Activated naive CD8-positive, alpha-beta T cell (primary cell): ENCODE data around the gene RBCK1.

Experiments used
- H3K27ac Mint-ChIP-seq: one replicate; pipeline ENCODE4 v1.8.0; 2021; ENCODE audit warnings: mixed read lengths
- H3K27me3 Mint-ChIP-seq: one replicate; pipeline ENCODE4 v1.8.0; 2021; ENCODE audit warnings: mixed read lengths
- H3K36me3 Mint-ChIP-seq: one replicate; pipeline ENCODE4 v1.8.0; 2021; ENCODE audit warnings: mixed read lengths
- H3K4me1 Mint-ChIP-seq: one replicate; pipeline ENCODE4 v1.8.0; 2021; ENCODE audit warnings: low read depth, mixed read lengths
- H3K4me3 Mint-ChIP-seq: one replicate; pipeline ENCODE4 v1.8.0; 2021; ENCODE audit warnings: mild to moderate bottlenecking, mixed read lengths
- H3K9me3 Mint-ChIP-seq: one replicate; pipeline ENCODE4 v1.8.0; 2021; ENCODE audit warnings: low read depth, mixed read lengths

The RBCK1 gene

GRCh38 chr20:416950-417800, 9.1 kb downstream of the RBCK1 start:
- no peak overlapping the region for H3K27ac Mint-ChIP-seq
- no peaks in the 10 kb centered on the region for H3K27me3 Mint-ChIP-seq
- no peaks in the 10 kb centered on the region for H3K9me3 Mint-ChIP-seq
- H3K4me1 Mint-ChIP-seq = peaks cover 34% of the 10 kb centered on the region
- H3K36me3 Mint-ChIP-seq = peaks cover 15% of the 10 kb centered on the region
- no peak overlapping the region for H3K4me3 Mint-ChIP-seq

GRCh38 chr20:417801-418342, 9.8 kb downstream of the RBCK1 start:
- Mint-ChIP-seq H3K36me3 (peaks cover 14% of the 10 kb centered on the region), H3K27ac (no peak overlapping the region), H3K4me1 (peaks cover 30% of the 10 kb centered on the region), H3K4me3 (no peak overlapping the region), H3K9me3 (no peaks in the 10 kb centered on the region), H3K27me3 (no peaks in the 10 kb centered on the region)

- no peak overlapping the region for H3K27ac Mint-ChIP-seq
- H3K36me3 Mint-ChIP-seq = peaks cover 14% of the 10 kb centered on the region
- no peaks in the 10 kb centered on the region for H3K27me3 Mint-ChIP-seq
- no peaks in the 10 kb centered on the region for H3K9me3 Mint-ChIP-seq
- no peak overlapping the region for H3K4me3 Mint-ChIP-seq
- H3K4me1 Mint-ChIP-seq = peaks cover 20% of the 10 kb centered on the region
These were observed 10.8 kb downstream of the RBCK1 start for GRCh38 chr20:418858-419365.

- Mint-ChIP-seq H3K9me3 (no peaks in the 10 kb centered on the region), H3K27ac (no peak overlapping the region), H3K4me3 (no peak overlapping the region), H3K36me3 (peaks cover 16% of the 10 kb centered on the region), H3K4me1 (peaks cover 18% of the 10 kb centered on the region), H3K27me3 (no peaks in the 10 kb centered on the region)
These were observed 11.6 kb downstream of the RBCK1 start for GRCh38 chr20:419556-420165.

- no peak overlapping the region for H3K4me3 Mint-ChIP-seq
- no peaks in the 10 kb centered on the region for H3K9me3 Mint-ChIP-seq
- no peaks in the 10 kb centered on the region for H3K27me3 Mint-ChIP-seq
- H3K27ac Mint-ChIP-seq = no peak overlapping the region
- peaks cover 17% of the 10 kb centered on the region for H3K4me1 Mint-ChIP-seq
- peaks cover 16% of the 10 kb centered on the region for H3K36me3 Mint-ChIP-seq
These were observed 12.1 kb downstream of the RBCK1 start for GRCh38 chr20:420166-420620.

GRCh38 chr20:420721-421574, 12.8 kb downstream of the RBCK1 start:
- Mint-ChIP-seq H3K27me3 (no peaks in the 10 kb centered on the region), H3K4me3 (no peak overlapping the region), H3K27ac (peak overlapping the region; percentile 61), H3K36me3 (peaks cover 16% of the 10 kb centered on the region), H3K9me3 (no peaks in the 10 kb centered on the region), H3K4me1 (peaks cover 11% of the 10 kb centered on the region)

GRCh38 chr20:421685-422250, 13.7 kb downstream of the RBCK1 start:
- H3K27me3 Mint-ChIP-seq = no peaks in the 10 kb centered on the region
- H3K4me3 Mint-ChIP-seq = no peak overlapping the region
- H3K4me1 Mint-ChIP-seq = peaks cover 17% of the 10 kb centered on the region
- peaks cover 20% of the 10 kb centered on the region for H3K36me3 Mint-ChIP-seq
- no peaks in the 10 kb centered on the region for H3K9me3 Mint-ChIP-seq
- peak overlapping the region; percentile 61 for H3K27ac Mint-ChIP-seq

GRCh38 chr20:426566-426965, 18.5 kb downstream of the RBCK1 start:
- Mint-ChIP-seq H3K4me1 (peaks cover 22% of the 10 kb centered on the region), H3K9me3 (no peaks in the 10 kb centered on the region), H3K27ac (no peak overlapping the region), H3K36me3 (peaks cover 13% of the 10 kb centered on the region), H3K4me3 (no peak overlapping the region), H3K27me3 (no peaks in the 10 kb centered on the region)

GRCh38 chr20:427401-427800, 19.3 kb downstream of the RBCK1 start:
- H3K27me3 Mint-ChIP-seq = no peaks in the 10 kb centered on the region
- H3K36me3 Mint-ChIP-seq = peaks cover 10% of the 10 kb centered on the region
- no peak overlapping the region for H3K27ac Mint-ChIP-seq
- H3K9me3 Mint-ChIP-seq = no peaks in the 10 kb centered on the region
- no peak overlapping the region for H3K4me3 Mint-ChIP-seq
- peaks cover 25% of the 10 kb centered on the region for H3K4me1 Mint-ChIP-seq

GRCh38 chr20:427849-428657, 20.0 kb downstream of the RBCK1 start:
- Mint-ChIP-seq H3K4me3 (no peak overlapping the region), H3K4me1 (peaks cover 31% of the 10 kb centered on the region), H3K27me3 (no peaks in the 10 kb centered on the region), H3K27ac (no peak overlapping the region), H3K36me3 (peaks cover 10% of the 10 kb centered on the region), H3K9me3 (no peaks in the 10 kb centered on the region)

GRCh38 chr20:428658-429200, 20.6 kb downstream of the RBCK1 start:
- Mint-ChIP-seq H3K9me3 (no peaks in the 10 kb centered on the region), H3K4me1 (peaks cover 38% of the 10 kb centered on the region), H3K27ac (no peak overlapping the region), H3K27me3 (no peaks in the 10 kb centered on the region), H3K4me3 (no peak overlapping the region), H3K36me3 (peaks cover 10% of the 10 kb centered on the region)

GRCh38 chr20:430091-430999, 22.2 kb downstream of the RBCK1 start:
- no peaks in the 10 kb centered on the region for H3K9me3 Mint-ChIP-seq
- peaks cover 7% of the 10 kb centered on the region for H3K36me3 Mint-ChIP-seq
- H3K27ac Mint-ChIP-seq = no peak overlapping the region
- no peak overlapping the region for H3K4me3 Mint-ChIP-seq
- H3K4me1 Mint-ChIP-seq = peaks cover 47% of the 10 kb centered on the region
- no peaks in the 10 kb centered on the region for H3K27me3 Mint-ChIP-seq
